Right lobe of liver (tissue), 6 donors: ENCODE results near the gene ANXA2. TPM values are rescaled to one million over a fixed set of nuclear protein-coding genes. Genes with fewer than 3 reads are reported as not detected.

ENCODE experiments used
- ATAC-seq, 4 donors: fragments of 200-7000 bp; cut with Tn5 transposase; one replicate each; pipeline ENCODE4 v1.9.1; 2020; ENCODE audit warnings: mild to moderate bottlenecking in 4 of 4, moderate library complexity in 4 of 4
- DNase-seq, 3 donors: peaks; one replicate each; pipeline ENCODE4 v3.0.0-alpha.2; 2020
- H3K27ac ChIP-seq, 3 donors: fragments of 200-600 bp; one replicate each; pipeline ENCODE4 v1.8.0; 2022
- H3K27me3 ChIP-seq, 2 donors: fragments of 200-600 bp; one replicate each; pipeline ENCODE4 v1.8.0; 2022
- H3K36me3 ChIP-seq, 4 donors: fragments of 200-600 bp; sonication (generic) in 1 of 4; one replicate each; pipeline versions ENCODE4 v1.5.1 to v1.8.0; 2017 to 2022; ENCODE audit warnings: control low read depth in 1 of 4
- H3K4me1 ChIP-seq, 4 donors: fragments of 200-600 bp; sonication (generic) in 1 of 4; one replicate each; pipeline versions ENCODE4 v1.5.1 to v1.8.0; 2017 to 2022; ENCODE audit warnings: control low read depth in 1 of 4
- H3K4me3 ChIP-seq, 3 donors: fragments of 200-600 bp; one replicate each; pipeline ENCODE4 v1.8.0; 2022
- H3K9me3 ChIP-seq, 4 donors: fragments of 200-600 bp; sonication (generic) in 1 of 4; one replicate each; pipeline versions ENCODE4 v1.5.1 to v1.8.0; 2017 to 2022; ENCODE audit warnings: control low read depth in 1 of 4
- POLR2A ChIP-seq: fragments of 450-650 bp; IDR thresholded peaks from one replicate; pipeline ENCODE4 v1.6.1; 2017; ENCODE audit warnings: antibody characterized with exemption, mild to moderate bottlenecking
- WGBS: methylation state at CpG from one replicate; pipeline ENCODE4 v1.1.6; 2018; ENCODE audit warnings: low coverage, low lambda C conversion rate; ENCODE audit not compliant: insufficient coverage; ENCODE audit errors: missing lambda C conversion rate; 5-methylcytosine and 5-hydroxymethylcytosine counted together
- intact Hi-C, 2 donors: fragments of 100-400 bp; cut with DNase I; formaldehyde crosslinking; loops; one replicate each; pipeline versions ENCODE4 v1.11.2 to v1.14.1; 2022
- long read RNA-seq: library from polyadenylated mRNA; unstranded; transcript quantifications from one replicate; pipeline ENCODE4 v2.0.0, GENCODE V29; 2019
- total RNA-seq, 6 experiments: library from RNA; depleted of rRNA in 2 of 6; stranded (reverse); fragments of >200 nt in 2 of 6; fragmentation: NEBNext Ultra II Directional in 3 of 6; extraction: Animal tissue kit (Norgen Biotek cat#: 25700) in 3 of 6; gene quantifications; one replicate each; pipeline versions ENCODE4 v1.1.0 to v1.2.4, GENCODE V29; 2016 to 2023
- TF ChIP-seq, protein P1 (sequence below), 4 donors: fragments of 200-600 bp in 3 of 4; fragments of 450-650 bp in 1 of 4; IDR thresholded peaks; one replicate each; pipeline versions ENCODE4 v1.5.1 to v1.8.0; 2016 to 2022; ENCODE audit warnings: antibody characterized with exemption in 4 of 4, mild to moderate bottlenecking in 2 of 4
- donor health status: DM: no; HTN: yes; CAD: no.
- donor health status: DM: no; HTN: no; CAD: no.
- donor health status: DM: no; HTN: no; CAD: no.
- donor health status: DM: no; HTN: yes; CAD: no.
- donor health status: DM: no; HTN: yes; CAD: no.

The ANXA2 gene
- total RNA-seq, result 100 to 1,000 TPM in 3 of 6 experiments, 10 to 100 TPM in 3; 62.2 to 419 (median 178) TPM
- long read RNA-seq, transcript ANXA2-204 (13 exons, 1,435 nt), result major isoform, 47 of 76 reads
- long read RNA-seq, transcript ANXA2-203 (14 exons, 1,444 nt), result minor isoform, 11 of 76 reads
- long read RNA-seq, partial matches to known transcripts, result 6 of 76 reads
- long read RNA-seq, other reads (novel, unspliced or antisense), result 11 of 76 reads

DNA sequence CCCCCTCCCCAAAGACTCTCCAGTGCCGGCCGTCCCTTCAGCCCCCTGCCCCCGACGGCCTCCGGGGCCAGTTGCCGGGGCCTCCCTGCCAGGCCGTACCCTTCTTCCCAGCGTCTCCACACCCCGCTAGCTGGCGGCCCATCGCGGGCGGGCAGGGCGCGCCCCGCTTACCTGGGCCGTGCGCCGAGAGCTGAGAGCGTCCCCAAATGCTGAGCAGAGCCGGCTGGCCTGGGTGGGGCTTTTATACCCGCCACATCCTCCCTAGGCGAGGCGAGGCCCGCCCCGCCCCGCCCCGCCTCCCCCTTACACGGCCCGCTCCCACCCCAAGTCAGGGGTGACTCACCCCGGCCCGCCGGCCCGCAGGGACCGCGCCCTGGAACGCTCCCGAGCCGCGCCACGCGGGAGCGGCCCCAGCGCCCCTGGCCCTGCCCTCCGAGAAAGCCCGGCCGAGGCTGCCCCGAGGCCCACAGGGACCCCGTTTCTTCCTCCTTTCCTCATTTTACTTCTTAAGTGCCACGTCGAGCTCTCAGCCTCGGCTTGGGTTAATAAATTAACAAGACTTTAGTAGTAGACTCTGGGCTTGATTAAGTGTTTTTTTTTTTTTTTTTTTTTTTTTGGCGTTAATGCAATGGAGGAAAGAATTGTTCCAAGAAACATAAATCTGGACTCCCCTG lies at the start of gene ANXA2:
Gene ANXA2 (minus strand): TSS at position 215 of the 674 bp plus-strand sequence. CDS start 11,911 bp downstream, outside the sequence.
- TF ChIP-seq POLR2A, result peak; percentile 92
- TF ChIP-seq, protein P1, sequence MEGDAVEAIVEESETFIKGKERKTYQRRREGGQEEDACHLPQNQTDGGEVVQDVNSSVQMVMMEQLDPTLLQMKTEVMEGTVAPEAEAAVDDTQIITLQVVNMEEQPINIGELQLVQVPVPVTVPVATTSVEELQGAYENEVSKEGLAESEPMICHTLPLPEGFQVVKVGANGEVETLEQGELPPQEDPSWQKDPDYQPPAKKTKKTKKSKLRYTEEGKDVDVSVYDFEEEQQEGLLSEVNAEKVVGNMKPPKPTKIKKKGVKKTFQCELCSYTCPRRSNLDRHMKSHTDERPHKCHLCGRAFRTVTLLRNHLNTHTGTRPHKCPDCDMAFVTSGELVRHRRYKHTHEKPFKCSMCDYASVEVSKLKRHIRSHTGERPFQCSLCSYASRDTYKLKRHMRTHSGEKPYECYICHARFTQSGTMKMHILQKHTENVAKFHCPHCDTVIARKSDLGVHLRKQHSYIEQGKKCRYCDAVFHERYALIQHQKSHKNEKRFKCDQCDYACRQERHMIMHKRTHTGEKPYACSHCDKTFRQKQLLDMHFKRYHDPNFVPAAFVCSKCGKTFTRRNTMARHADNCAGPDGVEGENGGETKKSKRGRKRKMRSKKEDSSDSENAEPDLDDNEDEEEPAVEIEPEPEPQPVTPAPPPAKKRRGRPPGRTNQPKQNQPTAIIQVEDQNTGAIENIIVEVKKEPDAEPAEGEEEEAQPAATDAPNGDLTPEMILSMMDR (IDR thresholded peaks at IDR 0.05), result no peak
- no peaks in the 10 kb centered on the region for H3K36me3 ChIP-seq
- intact Hi-C loops, result no loop called here
- H3K4me1 ChIP-seq, result peaks cover 0 to 51% (median 18%) of the 10 kb centered on the region in 4 donors
- DNase-seq, result peak; percentile 70 to 91 (median 85)
- H3K9me3 ChIP-seq, result no peaks in the 10 kb centered on the region
- H3K27ac ChIP-seq, result peak within 1 kb of the TSS; percentile 65 to 92 (median 82)
- H3K27me3 ChIP-seq, result no peaks in the 10 kb centered on the region
- peak; percentile 62 to 80 (median 66) for ATAC-seq
- WGBS, result 0% methylated on average over 13 of the region's 53 CpGs
- H3K4me3 ChIP-seq, result peak within 1 kb of the TSS; percentile 73 to 85 (median 79)

GRCh38 chr15:60444289-60444912 lies 46.6 kb upstream of the ANXA2 start:
- no peaks in the 10 kb centered on the region for H3K27me3 ChIP-seq
- WGBS, result 82% methylated on average over 6 of the region's 6 CpGs
- ATAC-seq (peak in 2 of 4 donors; percentile 52 to 58), DNase-seq (no peak)
- TF ChIP-seq POLR2A, result no peak
- TF ChIP-seq, protein P1 (IDR thresholded peaks at IDR 0.05), result peak; percentile 45 to 65 (median 64)
- no peak overlapping the region for H3K27ac ChIP-seq
- H3K4me1 ChIP-seq, result peaks cover 0 to 11% (median 5%) of the 10 kb centered on the region in 4 donors
- H3K4me3 ChIP-seq, result no peak overlapping the region
- intact Hi-C loops, result no loop called here
- H3K36me3 ChIP-seq, result peaks cover 0 to 7% (median 0%) of the 10 kb centered on the region in 4 donors
- no peaks in the 10 kb centered on the region for H3K9me3 ChIP-seq

GRCh38 chr15:60442763-60443162 lies 45.0 kb upstream of the ANXA2 start:
- H3K9me3 ChIP-seq, result no peaks in the 10 kb centered on the region
- peaks cover 0 to 2% (median 0%) of the 10 kb centered on the region in 4 donors for H3K36me3 ChIP-seq
- intact Hi-C loops, result no loop called here
- WGBS, result 90% methylated on average over 3 of the region's 3 CpGs
- TF ChIP-seq, protein P1 (IDR thresholded peaks at IDR 0.05), result no peak
- no peak for TF ChIP-seq POLR2A
- H3K4me3 ChIP-seq, result no peak overlapping the region
- DNase-seq (no peak), ATAC-seq (no peak)
- no peaks in the 10 kb centered on the region for H3K27me3 ChIP-seq
- no peaks in the 10 kb centered on the region for H3K4me1 ChIP-seq
- no peak overlapping the region for H3K27ac ChIP-seq

DNA sequence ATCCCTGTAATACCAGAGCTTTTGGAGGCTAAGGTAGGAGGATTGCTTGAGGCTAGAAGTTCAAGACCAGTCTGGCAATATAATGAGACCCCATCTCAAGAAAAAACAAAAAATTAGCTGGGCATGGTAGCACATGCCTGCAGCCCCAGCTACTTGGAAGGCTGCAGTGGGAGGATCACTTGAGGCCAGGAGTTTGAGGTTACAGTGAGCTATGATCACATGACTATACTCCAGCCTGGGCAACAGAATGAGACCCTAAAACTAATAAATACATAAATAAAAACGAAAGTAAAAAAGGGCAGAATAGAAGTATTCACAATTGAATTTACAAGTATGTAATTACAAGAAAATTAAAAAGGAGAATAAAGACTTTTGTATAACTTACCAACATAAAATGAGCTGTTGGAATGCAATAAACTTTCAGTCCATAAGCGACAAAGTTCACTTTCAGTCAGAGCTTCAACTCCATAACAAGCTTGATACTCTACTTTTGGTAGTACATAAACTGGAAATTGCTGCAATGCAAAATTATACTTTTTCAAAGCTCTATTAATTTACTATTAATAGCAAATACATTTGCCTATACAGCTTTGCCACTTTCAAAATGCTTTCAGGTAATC lies 44.4 kb upstream of the ANXA2 start:
- Histone ChIP-seq H3K9me3 (no peaks in the 10 kb centered on the region), H3K36me3 (peaks cover 0 to 5% (median 0%) of the 10 kb centered on the region in 4 donors), H3K4me3 (no peak overlapping the region), H3K27me3 (no peaks in the 10 kb centered on the region), H3K27ac (no peak overlapping the region), H3K4me1 (no peaks in the 10 kb centered on the region)
- intact Hi-C loops, result no loop called here
- 71% methylated on average over 2 of the region's 2 CpGs for WGBS
- DNase-seq (no peak), ATAC-seq (no peak)
- TF ChIP-seq, protein P1 (IDR thresholded peaks at IDR 0.05), result no peak
- no peak for TF ChIP-seq POLR2A
